WERI-Rb-1 (cell line): Measurements from ENCODE around the gene LRRC49.
"Not testable (repeated sequence)": the region's sequence is repeated elsewhere in the genome, so short reads cannot be mapped to it uniquely, and the experiment has no call there.

ENCODE experiments used
- DNase-seq: peaks from one replicate; pipeline ENCODE4 v3.0.0-alpha.2; 2020
- H3K27ac ChIP-seq: fragments of 250-450 bp; sonication (Bioruptor Pico); 2 replicates; pipeline ENCODE4 v1.5.1; 2020; ENCODE audit warnings: mild to moderate bottlenecking, moderate library complexity
- H3K27me3 ChIP-seq: fragments of 250-450 bp; sonication (Bioruptor Pico); 2 replicates; pipeline ENCODE4 v1.5.1; 2021; ENCODE audit warnings: mild to moderate bottlenecking, low read depth, moderate library complexity; ENCODE audit not compliant: insufficient read depth, severe bottlenecking
- H3K36me3 ChIP-seq: fragments of 250-450 bp; sonication (Bioruptor Pico); 2 replicates; pipeline ENCODE4 v1.5.1; 2020; ENCODE audit warnings: mild to moderate bottlenecking, moderate library complexity
- H3K4me3 ChIP-seq: 2 replicates; pipeline ENCODE4 v1.5.1; 2011; ENCODE audit warnings: low read depth, mild to moderate bottlenecking, control low read depth, low read length
- H3K9me3 ChIP-seq: fragments of 250-450 bp; sonication (Bioruptor Pico); 2 replicates; pipeline ENCODE4 v1.5.1; 2021; ENCODE audit warnings: mild to moderate bottlenecking, moderate library complexity; ENCODE audit not compliant: severe bottlenecking
- TF ChIP-seq, protein P1 (sequence below): IDR thresholded peaks from 2 replicates; pipeline ENCODE4 v1.5.1; 2011; ENCODE audit warnings: low read depth, mild to moderate bottlenecking, control low read depth, inconsistent platforms, low read length

LRRC49 gene

DNA sequence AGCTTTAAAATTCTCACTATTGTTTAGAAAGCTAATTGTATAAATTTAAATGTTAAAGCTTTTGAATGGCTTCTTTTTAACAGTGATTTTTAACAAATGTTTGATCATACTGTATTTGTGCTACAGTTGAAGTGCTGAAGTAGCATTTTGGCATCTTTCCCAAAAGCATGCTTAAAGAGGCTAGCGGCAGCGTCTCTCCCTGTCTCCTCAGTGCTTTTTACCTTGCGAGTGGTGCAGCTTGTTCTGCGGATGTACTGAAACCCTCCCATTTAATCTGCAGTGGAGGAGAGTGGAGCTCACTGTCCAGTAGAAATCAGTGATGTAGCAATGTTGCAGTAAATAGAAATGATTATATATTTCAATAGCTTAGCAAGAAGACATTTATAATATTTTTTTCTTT, 43.7 kb downstream of the LRRC49 start:
- Histone ChIP-seq H3K27me3 (no peaks in the 10 kb centered on the region), H3K4me3 (no peak overlapping the region), H3K27ac (no peak overlapping the region), H3K36me3 (no peaks in the 10 kb centered on the region), H3K9me3 (no peaks in the 10 kb centered on the region)
- no peak for DNase-seq
- TF ChIP-seq, protein P1, sequence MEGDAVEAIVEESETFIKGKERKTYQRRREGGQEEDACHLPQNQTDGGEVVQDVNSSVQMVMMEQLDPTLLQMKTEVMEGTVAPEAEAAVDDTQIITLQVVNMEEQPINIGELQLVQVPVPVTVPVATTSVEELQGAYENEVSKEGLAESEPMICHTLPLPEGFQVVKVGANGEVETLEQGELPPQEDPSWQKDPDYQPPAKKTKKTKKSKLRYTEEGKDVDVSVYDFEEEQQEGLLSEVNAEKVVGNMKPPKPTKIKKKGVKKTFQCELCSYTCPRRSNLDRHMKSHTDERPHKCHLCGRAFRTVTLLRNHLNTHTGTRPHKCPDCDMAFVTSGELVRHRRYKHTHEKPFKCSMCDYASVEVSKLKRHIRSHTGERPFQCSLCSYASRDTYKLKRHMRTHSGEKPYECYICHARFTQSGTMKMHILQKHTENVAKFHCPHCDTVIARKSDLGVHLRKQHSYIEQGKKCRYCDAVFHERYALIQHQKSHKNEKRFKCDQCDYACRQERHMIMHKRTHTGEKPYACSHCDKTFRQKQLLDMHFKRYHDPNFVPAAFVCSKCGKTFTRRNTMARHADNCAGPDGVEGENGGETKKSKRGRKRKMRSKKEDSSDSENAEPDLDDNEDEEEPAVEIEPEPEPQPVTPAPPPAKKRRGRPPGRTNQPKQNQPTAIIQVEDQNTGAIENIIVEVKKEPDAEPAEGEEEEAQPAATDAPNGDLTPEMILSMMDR = no peak

DNA sequence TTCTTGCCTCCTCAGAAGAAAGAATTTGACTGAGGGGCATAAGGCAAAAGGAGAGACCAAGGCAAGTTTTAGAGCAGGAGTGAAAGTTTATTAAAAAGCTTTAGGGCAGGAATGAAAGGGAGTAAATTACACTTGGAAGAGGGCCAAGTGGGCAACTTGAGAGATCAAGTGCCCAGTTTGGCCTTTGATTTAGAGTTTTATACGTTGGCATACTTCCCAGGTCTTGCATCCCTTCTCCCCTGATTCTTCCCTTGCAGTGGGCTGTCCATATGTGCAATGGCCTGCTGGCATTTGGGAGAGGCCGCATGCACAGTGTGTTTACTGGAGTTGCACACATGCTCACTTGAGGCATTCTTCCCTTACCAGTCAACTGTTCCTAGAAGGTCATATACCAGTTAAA, 50.7 kb downstream of the LRRC49 start:
- H3K27ac ChIP-seq, DNase-seq, H3K9me3 ChIP-seq, H3K27me3 ChIP-seq, H3K4me3 ChIP-seq, H3K36me3 ChIP-seq: not testable (repeated sequence)

DNA sequence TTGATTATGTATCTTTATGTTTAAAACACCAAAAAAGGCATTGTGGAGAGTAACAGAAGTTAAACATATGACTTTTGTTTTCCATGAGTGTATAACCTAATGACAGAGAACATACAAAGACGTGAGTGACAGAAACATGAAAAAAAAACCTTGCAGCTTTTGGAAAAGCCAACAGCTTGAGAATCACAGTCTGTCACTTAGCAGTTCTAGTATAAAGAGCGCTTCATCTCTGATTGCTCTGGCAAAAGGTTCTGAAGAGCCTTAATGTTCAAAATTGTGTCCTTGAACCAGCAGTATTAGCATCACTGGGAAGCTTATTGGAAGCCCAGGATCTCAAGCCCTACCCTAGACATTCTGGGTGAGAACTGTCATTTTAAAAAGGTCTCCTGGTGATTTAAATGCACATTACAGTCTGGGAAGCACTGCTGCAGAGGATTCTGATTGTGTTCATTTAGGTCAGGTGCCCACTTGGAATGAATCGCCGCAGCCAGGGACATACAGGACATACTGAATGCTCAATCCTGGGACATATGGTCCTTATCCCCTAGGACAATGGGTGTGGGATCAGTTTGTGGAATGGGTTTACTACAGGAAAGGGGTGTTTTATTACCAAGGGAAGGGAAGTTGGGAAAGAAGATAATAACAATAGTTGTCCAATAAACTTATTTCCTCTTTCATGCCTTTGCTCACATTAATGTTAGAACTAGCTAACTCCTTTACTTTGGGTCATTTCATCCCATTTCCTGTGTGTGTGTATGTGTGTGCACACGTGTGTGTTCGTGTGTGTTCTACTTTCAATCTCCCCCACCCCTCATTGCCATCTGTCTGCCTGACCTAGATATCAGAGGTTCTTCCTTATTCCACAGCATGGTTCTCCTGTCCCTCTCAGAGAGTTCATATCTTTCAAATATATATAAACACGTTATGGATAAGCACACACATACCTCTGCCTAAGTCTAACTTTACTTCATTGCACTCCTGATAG, 55.0 kb downstream of the LRRC49 start:
- no peaks in the 10 kb centered on the region for H3K9me3 ChIP-seq
- H3K27ac ChIP-seq = no peak overlapping the region
- no peak overlapping the region for H3K4me3 ChIP-seq
- no peaks in the 10 kb centered on the region for H3K27me3 ChIP-seq
- H3K36me3 ChIP-seq = no peaks in the 10 kb centered on the region
- TF ChIP-seq, protein P1 = no peak
- DNase-seq = no peak

DNA sequence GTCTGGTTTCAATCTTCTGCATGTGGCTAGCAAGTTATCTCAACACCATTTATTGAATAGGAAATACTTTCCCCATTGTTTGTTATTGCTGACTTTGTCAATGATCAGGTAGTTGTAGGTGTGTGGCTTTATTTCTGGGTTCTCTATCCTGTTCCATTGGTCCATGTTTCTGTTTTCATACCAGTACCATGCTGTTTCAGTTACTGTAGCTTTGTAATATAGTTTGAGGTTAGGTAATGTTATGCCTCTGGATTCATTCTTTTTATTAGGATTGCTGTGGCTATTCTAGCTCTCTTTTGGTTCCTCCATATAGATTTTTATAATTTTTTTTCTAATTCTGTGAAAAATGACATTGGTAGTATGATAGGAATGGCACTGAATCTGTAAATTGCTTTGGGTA, 58.3 kb downstream of the LRRC49 start:
- no peaks in the 10 kb centered on the region for H3K36me3 ChIP-seq
- H3K9me3 ChIP-seq = no peaks in the 10 kb centered on the region
- no peak for DNase-seq
- TF ChIP-seq, protein P1 = no peak
- no peaks in the 10 kb centered on the region for H3K27me3 ChIP-seq
- no peak overlapping the region for H3K4me3 ChIP-seq
- no peak overlapping the region for H3K27ac ChIP-seq

DNA sequence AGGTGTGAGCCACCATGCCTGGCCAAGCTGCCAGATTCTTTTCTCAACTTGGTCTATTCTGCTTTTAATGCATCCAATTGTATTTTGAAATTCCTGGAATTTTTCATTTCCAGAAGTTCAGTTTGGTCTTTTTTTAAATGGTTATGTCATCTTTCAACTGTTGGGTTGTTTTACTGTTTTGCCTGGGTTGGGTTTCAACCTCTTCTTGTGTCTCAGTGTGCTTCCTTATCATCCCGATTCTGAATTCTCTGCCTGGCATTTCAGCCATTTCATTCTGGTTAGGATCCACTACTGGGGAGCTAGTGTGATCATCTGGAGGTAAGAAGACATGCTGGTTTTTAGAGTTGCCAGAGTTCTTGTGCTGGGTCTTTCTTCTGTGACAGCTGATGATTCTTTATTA, 61.5 kb downstream of the LRRC49 start:
- Histone ChIP-seq H3K27ac (no peak overlapping the region), H3K36me3 (no peaks in the 10 kb centered on the region), H3K27me3 (no peaks in the 10 kb centered on the region), H3K9me3 (no peaks in the 10 kb centered on the region), H3K4me3 (no peak overlapping the region)
- no peak for DNase-seq
- TF ChIP-seq, protein P1 = no peak

DNA sequence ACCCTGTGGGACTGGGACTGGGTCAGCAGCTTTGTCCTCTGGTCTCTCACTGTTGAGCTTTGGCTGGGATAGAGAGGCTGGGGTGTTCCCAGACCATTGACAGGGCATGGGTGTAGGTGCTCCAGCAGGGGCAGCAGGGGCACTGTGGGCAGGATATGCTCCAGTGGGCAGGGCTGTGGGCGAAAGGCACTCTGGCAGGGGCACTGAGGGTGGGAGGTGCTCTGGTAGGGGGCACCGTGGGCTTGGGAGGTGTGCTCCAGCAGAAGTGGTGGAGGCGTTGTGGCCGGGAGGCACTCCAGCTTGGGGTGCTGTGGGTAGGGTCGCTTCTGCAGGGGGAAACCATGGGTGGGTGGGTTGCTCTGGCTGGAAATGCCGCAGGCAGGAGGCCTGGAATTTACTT, 62.1 kb downstream of the LRRC49 start:
- no peaks in the 10 kb centered on the region for H3K36me3 ChIP-seq
- no peak overlapping the region for H3K4me3 ChIP-seq
- TF ChIP-seq, protein P1 = no peak
- H3K27me3 ChIP-seq = no peaks in the 10 kb centered on the region
- H3K27ac ChIP-seq = no peak overlapping the region
- DNase-seq = no peak
- no peaks in the 10 kb centered on the region for H3K9me3 ChIP-seq
